ENCODE results near the gene ATP2C2.

ATP2C2 gene

GRCh38 chr16:84323606-84324005 is 44.7 kb upstream of the ATP2C2 start:
- DNase-seq (ENCODE audit: low spot score) = no peak
- Histone ChIP-seq H3K4me1 (ENCODE audit: insufficient read depth, poor library complexity, severe bottlenecking) (no peaks in the 10 kb centered on the region), H3K36me3 (ENCODE audit: low read depth) (no peaks in the 10 kb centered on the region), H3K27me3 (ENCODE audit: insufficient read depth, poor library complexity, severe bottlenecking) (no peaks in the 10 kb centered on the region), H3K27ac (ENCODE audit: poor library complexity, severe bottlenecking) (no peak overlapping the region), H3K4me3 (ENCODE audit: severe bottlenecking) (no peak overlapping the region), H3K9me3 (ENCODE audit: severe bottlenecking) (no peaks in the 10 kb centered on the region)
- no peak for TF ChIP-seq CTCF (IDR thresholded peaks at IDR 0.05; ENCODE audit: poor library complexity, severe bottlenecking)
- ATAC-seq (ENCODE audit: low read depth) = 0 out of 3 replicates have a peak, but pooled peaks have one; percentile 23

- ATAC-seq (ENCODE audit: low read depth) = no peak
- Histone ChIP-seq H3K27me3 (ENCODE audit: insufficient read depth, poor library complexity, severe bottlenecking) (no peaks in the 10 kb centered on the region), H3K4me3 (ENCODE audit: severe bottlenecking) (no peak overlapping the region), H3K36me3 (ENCODE audit: low read depth) (no peaks in the 10 kb centered on the region), H3K9me3 (ENCODE audit: severe bottlenecking) (no peaks in the 10 kb centered on the region), H3K4me1 (ENCODE audit: insufficient read depth, poor library complexity, severe bottlenecking) (no peaks in the 10 kb centered on the region), H3K27ac (ENCODE audit: poor library complexity, severe bottlenecking) (no peak overlapping the region)
- no peak for DNase-seq (ENCODE audit: low spot score)
- TF ChIP-seq CTCF (IDR thresholded peaks at IDR 0.05; ENCODE audit: poor library complexity, severe bottlenecking) = no peak
Measured at GRCh38 chr16:84324434-84325262, 43.7 kb upstream of the ATP2C2 start.

GRCh38 chr16:84326545-84326944 is 41.8 kb upstream of the ATP2C2 start:
- DNase-seq (ENCODE audit: low spot score) (no peak), ATAC-seq (ENCODE audit: low read depth) (no peak)
- H3K27ac ChIP-seq (ENCODE audit: poor library complexity, severe bottlenecking) = no peak overlapping the region
- H3K36me3 ChIP-seq (ENCODE audit: low read depth) = no peaks in the 10 kb centered on the region
- H3K4me1 ChIP-seq (ENCODE audit: insufficient read depth, poor library complexity, severe bottlenecking) = no peaks in the 10 kb centered on the region
- no peak for TF ChIP-seq CTCF (IDR thresholded peaks at IDR 0.05; ENCODE audit: poor library complexity, severe bottlenecking)
- no peak overlapping the region for H3K4me3 ChIP-seq (ENCODE audit: severe bottlenecking)
- H3K27me3 ChIP-seq (ENCODE audit: insufficient read depth, poor library complexity, severe bottlenecking) = no peaks in the 10 kb centered on the region
- H3K9me3 ChIP-seq (ENCODE audit: severe bottlenecking) = no peaks in the 10 kb centered on the region

- TF ChIP-seq CTCF (IDR thresholded peaks at IDR 0.05; ENCODE audit: poor library complexity, severe bottlenecking) = no peak
- no peak for DNase-seq (ENCODE audit: low spot score)
- no peak for ATAC-seq (ENCODE audit: low read depth)
- H3K4me1 ChIP-seq (ENCODE audit: insufficient read depth, poor library complexity, severe bottlenecking) = no peaks in the 10 kb centered on the region
- no peaks in the 10 kb centered on the region for H3K9me3 ChIP-seq (ENCODE audit: severe bottlenecking)
- no peak overlapping the region for H3K27ac ChIP-seq (ENCODE audit: poor library complexity, severe bottlenecking)
- H3K36me3 ChIP-seq (ENCODE audit: low read depth) = no peaks in the 10 kb centered on the region
- no peak overlapping the region for H3K4me3 ChIP-seq (ENCODE audit: severe bottlenecking)
- no peaks in the 10 kb centered on the region for H3K27me3 ChIP-seq (ENCODE audit: insufficient read depth, poor library complexity, severe bottlenecking)
Measured at GRCh38 chr16:84327926-84328505, 40.3 kb upstream of the ATP2C2 start.

GRCh38 chr16:84329016-84329415 is 39.3 kb upstream of the ATP2C2 start:
- H3K9me3 ChIP-seq (ENCODE audit: severe bottlenecking) = no peaks in the 10 kb centered on the region
- no peaks in the 10 kb centered on the region for H3K27me3 ChIP-seq (ENCODE audit: insufficient read depth, poor library complexity, severe bottlenecking)
- no peak overlapping the region for H3K27ac ChIP-seq (ENCODE audit: poor library complexity, severe bottlenecking)
- ATAC-seq (ENCODE audit: low read depth) (no peak), DNase-seq (ENCODE audit: low spot score) (no peak)
- H3K4me3 ChIP-seq (ENCODE audit: severe bottlenecking) = no peak overlapping the region
- TF ChIP-seq CTCF (IDR thresholded peaks at IDR 0.05; ENCODE audit: poor library complexity, severe bottlenecking) = no peak
- no peaks in the 10 kb centered on the region for H3K36me3 ChIP-seq (ENCODE audit: low read depth)
- no peaks in the 10 kb centered on the region for H3K4me1 ChIP-seq (ENCODE audit: insufficient read depth, poor library complexity, severe bottlenecking)
